RCC 7860 (cell line): Measurements from ENCODE around the gene RIPOR2.
A peak's percentile ranks its signal among the peaks of the same experiment; 100 is the strongest.

Source experiments
- DNase-seq: peaks from one replicate; pipeline ENCODE4 v3.0.0-alpha.2; 2015; ENCODE audit warnings: low spot score
- FAIRE-seq: peaks from 2 replicates; lab custom pipeline; 2012; peaks lifted over from hg19 to GRCh38; lab: Jason Lieb, UNC

Gene RIPOR2

GRCh38 chr6:24907919-24908649 is 27.7 kb downstream of the RIPOR2 start:
- no peak for FAIRE-seq
- DNase-seq, result no peak

- FAIRE-seq, result no peak
- no peak for DNase-seq
Observed at GRCh38 chr6:24906314-24906713, 29.4 kb downstream of the RIPOR2 start.

GRCh38 chr6:24905483-24905882 is 30.3 kb downstream of the RIPOR2 start:
- DNase-seq (no peak), FAIRE-seq (no peak)

- FAIRE-seq (no peak), DNase-seq (no peak)
Observed at GRCh38 chr6:24903681-24904080, 32.1 kb downstream of the RIPOR2 start.

GRCh38 chr6:24902782-24903181 is 33.0 kb downstream of the RIPOR2 start:
- DNase-seq, result peak; percentile 68

GRCh38 chr6:24901698-24902328 is 33.9 kb downstream of the RIPOR2 start:
- FAIRE-seq, result no peak
- DNase-seq, result no peak

More at GRCh38 chr6:24902782-24903181, 33.0 kb downstream of the RIPOR2 start:
- peak; percentile 74 for FAIRE-seq

GRCh38 chr6:24900917-24901697 is 34.7 kb downstream of the RIPOR2 start:
- FAIRE-seq (no peak), DNase-seq (no peak)

GRCh38 chr6:24899997-24900325 is 35.8 kb downstream of the RIPOR2 start:
- DNase-seq (no peak), FAIRE-seq (no peak)

- FAIRE-seq (no peak), DNase-seq (no peak)
Observed at GRCh38 chr6:24899136-24899996, 36.4 kb downstream of the RIPOR2 start.

GRCh38 chr6:24898676-24899075 is 37.1 kb downstream of the RIPOR2 start:
- FAIRE-seq (no peak), DNase-seq (no peak)

- DNase-seq, result no peak
- no peak for FAIRE-seq
Observed at GRCh38 chr6:24897186-24897585, 38.6 kb downstream of the RIPOR2 start.

GRCh38 chr6:24893342-24893850 is 42.4 kb downstream of the RIPOR2 start:
- DNase-seq (no peak), FAIRE-seq (no peak)

- FAIRE-seq (no peak), DNase-seq (no peak)
Observed at GRCh38 chr6:24891004-24891403, 44.8 kb downstream of the RIPOR2 start.

- FAIRE-seq (no peak), DNase-seq (no peak)
Observed at GRCh38 chr6:24890471-24890870, 45.3 kb downstream of the RIPOR2 start.

GRCh38 chr6:24888715-24889370 is 46.9 kb downstream of the RIPOR2 start:
- DNase-seq, result no peak
- no peak for FAIRE-seq

- no peak for FAIRE-seq
- DNase-seq, result no peak
Observed at GRCh38 chr6:24887545-24888140, 48.1 kb downstream of the RIPOR2 start.

- no peak for FAIRE-seq
- DNase-seq, result no peak
Observed at GRCh38 chr6:24883618-24884017, 52.1 kb downstream of the RIPOR2 start.

- DNase-seq, result no peak
- FAIRE-seq, result no peak
Observed at GRCh38 chr6:24882835-24883555, 52.8 kb downstream of the RIPOR2 start.

- DNase-seq (no peak), FAIRE-seq (no peak)
Observed at GRCh38 chr6:24882295-24882694, 53.5 kb downstream of the RIPOR2 start.
